HUDEP-2 (cell line): Measurements from ENCODE around the gene FAM221A.
"Not testable (repeated sequence)": the region's sequence is repeated elsewhere in the genome, so short reads cannot be mapped to it uniquely, and the experiment has no call there.

ENCODE experiments used
- DNase-seq, 76 experiments: peaks; one replicate each; lab custom pipeline; 2025; ENCODE audit not compliant: unreplicated experiment in 76 of 76; lab: John Stamatoyannopoulos, UW

FAM221A gene

GRCh38 chr7:23679898-23680413 is at the start of gene FAM221A:
TSS of gene FAM221A (plus strand) at chr7:23680199. CDS start at chr7:23680219, 20 bp downstream.
- peak in 74 of 76 experiments; percentile 11 to 93 (median 73) for DNase-seq

GRCh38 chr7:23633417-23633816 is 46.6 kb upstream of the FAM221A start:
- no peak for DNase-seq

- no peak for DNase-seq
Observed at GRCh38 chr7:23645822-23646221, 34.2 kb upstream of the FAM221A start.

- no peak for DNase-seq
Observed at GRCh38 chr7:23653942-23654341, 26.1 kb upstream of the FAM221A start.

- DNase-seq, result peak in 34 of 76 experiments; percentile 2 to 54 (median 20)
Observed at GRCh38 chr7:23654508-23654907, 25.5 kb upstream of the FAM221A start.

- no peak for DNase-seq
Observed at GRCh38 chr7:23655433-23655832, 24.6 kb upstream of the FAM221A start.

GRCh38 chr7:23658831-23659427 is 21.1 kb upstream of the FAM221A start:
- no peak for DNase-seq

- DNase-seq, result no peak
Observed at GRCh38 chr7:23661385-23661784, 18.6 kb upstream of the FAM221A start.

GRCh38 chr7:23662124-23662983 is 17.6 kb upstream of the FAM221A start:
- DNase-seq, result no peak

GRCh38 chr7:23662984-23663313 is 17.1 kb upstream of the FAM221A start:
- DNase-seq, result no peak

- no peak for DNase-seq
Observed at GRCh38 chr7:23664122-23664521, 15.9 kb upstream of the FAM221A start.

GRCh38 chr7:23672033-23672432 is 8.0 kb upstream of the FAM221A start:
- DNase-seq, result no peak

GRCh38 chr7:23680414-23681405 is 711 bp downstream of the FAM221A start:
- peak in 20 of 76 experiments; percentile 4 to 50 (median 14) for DNase-seq

GRCh38 chr7:23684041-23684440 is 4.0 kb downstream of the FAM221A start:
- DNase-seq, result not testable (repeated sequence)

GRCh38 chr7:23685731-23686130 is 5.7 kb downstream of the FAM221A start:
- DNase-seq, result no peak

GRCh38 chr7:23687011-23687410 is 7.0 kb downstream of the FAM221A start:
- no peak for DNase-seq

- no peak for DNase-seq
Observed at GRCh38 chr7:23689165-23689564, 9.2 kb downstream of the FAM221A start.

GRCh38 chr7:23691320-23691719 is 11.3 kb downstream of the FAM221A start:
- no peak for DNase-seq

- DNase-seq, result no peak
Observed at GRCh38 chr7:23693224-23693623, 13.2 kb downstream of the FAM221A start.

GRCh38 chr7:23696916-23697441 is 17.0 kb downstream of the FAM221A start:
- DNase-seq, result peak in 65 of 76 experiments; percentile 3 to 72 (median 40)
